GM23338 (cell line): ENCODE results near the gene DET1. TPM values are rescaled to one million over a fixed set of nuclear protein-coding genes. Genes with fewer than 3 reads are reported as not detected.

Experiments
- ATAC-seq: fragments of 200-7000 bp; cut with Tn5 transposase; 3 replicates; pipeline ENCODE4 v1.9.1; 2020
- DNase-seq: peaks from one replicate; pipeline ENCODE4 v3.0.0-alpha.2; 2015; ENCODE audit warnings: low spot score
- H2AFZ ChIP-seq: fragments of 200-600 bp; sonication (generic); 2 replicates; pipeline ENCODE4 v1.8.0; 2016; ENCODE audit warnings: antibody characterized with exemption, mild to moderate bottlenecking, moderate library complexity
- H3F3A ChIP-seq: fragments of 200-600 bp; sonication (generic); replicated peaks from 2 replicates; pipeline ENCODE4 v1.8.0; 2017; ENCODE audit warnings: antibody characterized with exemption, mixed run types, low read depth
- H3K27ac ChIP-seq: fragments of 200-600 bp; sonication (generic); 2 replicates; pipeline ENCODE4 v1.6.1; 2016; ENCODE audit warnings: low read depth
- H3K27me3 ChIP-seq: fragments of 200-600 bp; sonication (generic); 2 replicates; pipeline ENCODE4 v1.8.0; 2016; ENCODE audit warnings: mild to moderate bottlenecking, mixed run types, moderate library complexity; ENCODE audit not compliant: insufficient read depth
- H3K36me3 ChIP-seq: fragments of 200-600 bp; sonication (generic); 2 replicates; pipeline ENCODE4 v1.8.0; 2016; ENCODE audit warnings: mild to moderate bottlenecking; ENCODE audit not compliant: insufficient read depth
- H3K4me1 ChIP-seq: fragments of 200-600 bp; sonication (generic); 2 replicates; pipeline ENCODE4 v1.8.0; 2016; ENCODE audit warnings: mild to moderate bottlenecking, moderate library complexity; ENCODE audit not compliant: insufficient read depth
- H3K4me2 ChIP-seq: fragments of 200-600 bp; sonication (generic); 2 replicates; pipeline ENCODE4 v1.7.1; 2017; ENCODE audit warnings: mixed run types
- H3K4me3 ChIP-seq: fragments of 200-600 bp; sonication (generic); 2 replicates; pipeline ENCODE4 v1.6.1; 2016; ENCODE audit warnings: mixed run types
- H3K79me2 ChIP-seq: fragments of 200-600 bp; sonication (generic); replicated peaks from 2 replicates; pipeline ENCODE4 v1.8.0; 2017; ENCODE audit warnings: mild to moderate bottlenecking; ENCODE audit not compliant: insufficient read depth
- H3K9me2 ChIP-seq: fragments of 200-600 bp; sonication (generic); 2 replicates; pipeline ENCODE4 v1.8.0; 2017; ENCODE audit not compliant: insufficient read depth
- H4K20me1 ChIP-seq: fragments of 200-600 bp; sonication (generic); replicated peaks from 2 replicates; pipeline ENCODE4 v1.8.0; 2017; ENCODE audit warnings: mild to moderate bottlenecking; ENCODE audit not compliant: insufficient read depth
- H3K27ac Mint-ChIP-seq: 2 replicates; pipeline ENCODE4 v1.8.0; 2020; ENCODE audit warnings: inconsistent platforms, mild to moderate bottlenecking, moderate library complexity, mixed read lengths
- H3K27me3 Mint-ChIP-seq: 3 replicates; pipeline ENCODE4 v1.8.0; 2022; ENCODE audit warnings: low read depth, mild to moderate bottlenecking, moderate library complexity, mixed read lengths, inconsistent platforms; ENCODE audit not compliant: insufficient read depth, poor library complexity
- H3K36me3 Mint-ChIP-seq: 3 replicates; pipeline ENCODE4 v1.8.0; 2021; ENCODE audit warnings: low read depth, mild to moderate bottlenecking, inconsistent platforms, moderate library complexity, mixed read lengths
- H3K4me1 Mint-ChIP-seq: 3 replicates; pipeline ENCODE4 v1.8.0; 2020; ENCODE audit warnings: mild to moderate bottlenecking, inconsistent platforms, mixed read lengths
- H3K4me3 Mint-ChIP-seq: 3 replicates; pipeline ENCODE4 v1.8.0; 2021; ENCODE audit warnings: moderate library complexity, mild to moderate bottlenecking, inconsistent platforms, mixed read lengths
- H3K9me3 Mint-ChIP-seq: 3 replicates; pipeline ENCODE4 v1.8.0; 2020; ENCODE audit warnings: moderate library complexity, mild to moderate bottlenecking, inconsistent platforms, mixed read lengths
- CREB1 ChIP-seq: fragments of 250-450 bp; sonication (Bioruptor Pico); IDR thresholded peaks from 2 replicates; pipeline ENCODE4 v1.5.0; 2020; ENCODE audit warnings: low read depth, mild to moderate bottlenecking, moderate library complexity
- EZH2 ChIP-seq: fragments of 200-600 bp; sonication (generic); IDR thresholded peaks from one replicate; pipeline ENCODE4 v1.8.0; 2017; ENCODE audit warnings: antibody characterized with exemption, mild to moderate bottlenecking, low read depth; ENCODE audit not compliant: unreplicated experiment
- EZH2phosphoT487 ChIP-seq: fragments of 200-600 bp; sonication (generic); IDR thresholded peaks from one replicate; pipeline ENCODE4 v1.8.1; 2018; ENCODE audit warnings: antibody characterized with exemption; ENCODE audit not compliant: unreplicated experiment
- JUNB ChIP-seq: IDR thresholded peaks from one replicate; pipeline ENCODE4 v1.6.1; 2016; ENCODE audit warnings: antibody characterized with exemption; ENCODE audit not compliant: unreplicated experiment
- NANOG ChIP-seq: IDR thresholded peaks from 2 replicates; pipeline ENCODE4 v1.6.1; 2016; ENCODE audit warnings: antibody characterized with exemption, borderline replicate concordance
- POLR2AphosphoS5 ChIP-seq: IDR thresholded peaks from 2 replicates; pipeline ENCODE4 v1.6.1; 2016; ENCODE audit warnings: antibody characterized with exemption, low read depth
- STAT1 ChIP-seq: IDR thresholded peaks from one replicate; pipeline ENCODE4 v1.6.1; 2016; ENCODE audit warnings: antibody characterized with exemption; ENCODE audit not compliant: unreplicated experiment
- ZNF114 ChIP-seq: fragments of 250-450 bp; sonication (Bioruptor Pico); IDR thresholded peaks from 2 replicates; pipeline ENCODE4 v1.5.0; 2020; ENCODE audit warnings: mild to moderate bottlenecking, moderate library complexity
- ZNF331 ChIP-seq: fragments of 250-450 bp; sonication (Bioruptor Pico); IDR thresholded peaks from 2 replicates; pipeline ENCODE4 v1.5.0; 2020; ENCODE audit warnings: low read depth, mild to moderate bottlenecking, moderate library complexity
- polyA plus RNA-seq: library from polyadenylated mRNA; unstranded; fragments of >200 nt; fragmentation: Nextera tagmentation; extraction: Ambion mirVana; gene quantifications from 2 replicates; pipeline ENCODE4 v1.2.1, GENCODE V29; 2016
- total RNA-seq: library from RNA; depleted of rRNA; stranded (reverse); fragments of >200 nt; shearing (Covaris generic); gene quantifications from 2 replicates; pipeline ENCODE4 v1.2.3, GENCODE V29; 2014
- TF ChIP-seq, protein P1 (sequence below), 2 experiments: fragments of 200-600 bp in 1 of 2; sonication (generic) in 1 of 2; conservative IDR thresholded peaks; 2 replicates each; pipeline versions ENCODE4 v1.5.1 to v1.6.1; 2016 to 2017; ENCODE audit warnings: antibody characterized with exemption in 2 of 2, low read depth in 2 of 2, mild to moderate bottlenecking in 2 of 2, moderate library complexity in 1 of 2
- TF ChIP-seq, protein P2 (sequence below): fragments of 250-450 bp; sonication (Bioruptor Pico); IDR thresholded peaks from 2 replicates; pipeline ENCODE4 v1.5.0; 2020; ENCODE audit warnings: mild to moderate bottlenecking, moderate library complexity
- TF ChIP-seq, protein P3 (sequence below): IDR thresholded peaks from 2 replicates; pipeline ENCODE4 v1.6.1; 2016; ENCODE audit warnings: antibody characterized with exemption
- TF ChIP-seq, protein P4 (sequence below): IDR thresholded peaks from one replicate; pipeline ENCODE4 v1.6.1; 2018; ENCODE audit warnings: antibody characterized with exemption; ENCODE audit not compliant: unreplicated experiment

DET1 gene
- total and polyA plus RNA-seq, 2 experiments from 2014 or later = 4.2 to 8.6 TPM

DNA sequence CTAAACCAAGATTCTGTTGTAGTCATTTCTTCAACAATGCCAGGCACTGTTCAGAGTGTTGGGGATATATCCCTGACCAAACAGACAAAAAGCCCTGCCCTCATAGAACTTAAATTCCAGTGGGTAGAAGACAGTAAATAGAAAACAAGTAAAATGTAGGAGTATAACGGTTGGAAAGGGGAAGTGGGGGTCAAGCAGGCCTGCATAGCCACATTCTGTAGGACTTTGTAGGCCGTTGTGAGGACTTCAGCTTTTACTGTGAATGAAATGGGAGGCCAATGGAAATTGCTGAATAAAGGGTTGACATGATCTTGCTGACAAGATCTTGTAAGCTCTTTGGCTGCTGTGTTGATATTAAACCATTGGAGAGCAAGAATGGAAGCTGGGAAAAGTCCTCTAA is 77.2 kb downstream of the DET1 start:
- Histone ChIP-seq H3K4me1 (peaks cover 9% of the 10 kb centered on the region; the same call in 1 of the 2 replicates), H4K20me1 (peaks cover 12% of the 10 kb centered on the region; the same call in 1 of the 2 replicates), H3K4me2 (no peak overlapping the region), H3K4me3 (no peak overlapping the region), H3K9me2 (no peaks in the 10 kb centered on the region), H3F3A (no peaks in the 10 kb centered on the region), H3K79me2 (peaks cover 43% of the 10 kb centered on the region), H3K36me3 (peaks cover 13% of the 10 kb centered on the region), H3K27ac (no peak overlapping the region), H2AFZ (no peak overlapping the region), H3K27me3 (no peaks in the 10 kb centered on the region)
- Mint-ChIP-seq H3K4me3 (no peak overlapping the region), H3K4me1 (peaks cover 14% of the 10 kb centered on the region; the same call in 2 of the 3 replicates), H3K36me3 (peaks cover 23% of the 10 kb centered on the region), H3K9me3 (no peaks in the 10 kb centered on the region; the same call in 2 of the 3 replicates), H3K27ac (no peak overlapping the region), H3K27me3 (peaks cover 8% of the 10 kb centered on the region)
- ATAC-seq (no peak), DNase-seq (no peak)
- no peak for TF ChIP-seq POLR2AphosphoS5
- TF ChIP-seq ZNF114 (CRISPR knock-in tag) = no peak
- no peak for TF ChIP-seq EZH2
- TF ChIP-seq, protein P1, sequence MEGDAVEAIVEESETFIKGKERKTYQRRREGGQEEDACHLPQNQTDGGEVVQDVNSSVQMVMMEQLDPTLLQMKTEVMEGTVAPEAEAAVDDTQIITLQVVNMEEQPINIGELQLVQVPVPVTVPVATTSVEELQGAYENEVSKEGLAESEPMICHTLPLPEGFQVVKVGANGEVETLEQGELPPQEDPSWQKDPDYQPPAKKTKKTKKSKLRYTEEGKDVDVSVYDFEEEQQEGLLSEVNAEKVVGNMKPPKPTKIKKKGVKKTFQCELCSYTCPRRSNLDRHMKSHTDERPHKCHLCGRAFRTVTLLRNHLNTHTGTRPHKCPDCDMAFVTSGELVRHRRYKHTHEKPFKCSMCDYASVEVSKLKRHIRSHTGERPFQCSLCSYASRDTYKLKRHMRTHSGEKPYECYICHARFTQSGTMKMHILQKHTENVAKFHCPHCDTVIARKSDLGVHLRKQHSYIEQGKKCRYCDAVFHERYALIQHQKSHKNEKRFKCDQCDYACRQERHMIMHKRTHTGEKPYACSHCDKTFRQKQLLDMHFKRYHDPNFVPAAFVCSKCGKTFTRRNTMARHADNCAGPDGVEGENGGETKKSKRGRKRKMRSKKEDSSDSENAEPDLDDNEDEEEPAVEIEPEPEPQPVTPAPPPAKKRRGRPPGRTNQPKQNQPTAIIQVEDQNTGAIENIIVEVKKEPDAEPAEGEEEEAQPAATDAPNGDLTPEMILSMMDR (conservative IDR thresholded peaks at IDR 0.05; ENCODE audit: low read depth in 2 of 2) = no peak
- TF ChIP-seq, protein P2, sequence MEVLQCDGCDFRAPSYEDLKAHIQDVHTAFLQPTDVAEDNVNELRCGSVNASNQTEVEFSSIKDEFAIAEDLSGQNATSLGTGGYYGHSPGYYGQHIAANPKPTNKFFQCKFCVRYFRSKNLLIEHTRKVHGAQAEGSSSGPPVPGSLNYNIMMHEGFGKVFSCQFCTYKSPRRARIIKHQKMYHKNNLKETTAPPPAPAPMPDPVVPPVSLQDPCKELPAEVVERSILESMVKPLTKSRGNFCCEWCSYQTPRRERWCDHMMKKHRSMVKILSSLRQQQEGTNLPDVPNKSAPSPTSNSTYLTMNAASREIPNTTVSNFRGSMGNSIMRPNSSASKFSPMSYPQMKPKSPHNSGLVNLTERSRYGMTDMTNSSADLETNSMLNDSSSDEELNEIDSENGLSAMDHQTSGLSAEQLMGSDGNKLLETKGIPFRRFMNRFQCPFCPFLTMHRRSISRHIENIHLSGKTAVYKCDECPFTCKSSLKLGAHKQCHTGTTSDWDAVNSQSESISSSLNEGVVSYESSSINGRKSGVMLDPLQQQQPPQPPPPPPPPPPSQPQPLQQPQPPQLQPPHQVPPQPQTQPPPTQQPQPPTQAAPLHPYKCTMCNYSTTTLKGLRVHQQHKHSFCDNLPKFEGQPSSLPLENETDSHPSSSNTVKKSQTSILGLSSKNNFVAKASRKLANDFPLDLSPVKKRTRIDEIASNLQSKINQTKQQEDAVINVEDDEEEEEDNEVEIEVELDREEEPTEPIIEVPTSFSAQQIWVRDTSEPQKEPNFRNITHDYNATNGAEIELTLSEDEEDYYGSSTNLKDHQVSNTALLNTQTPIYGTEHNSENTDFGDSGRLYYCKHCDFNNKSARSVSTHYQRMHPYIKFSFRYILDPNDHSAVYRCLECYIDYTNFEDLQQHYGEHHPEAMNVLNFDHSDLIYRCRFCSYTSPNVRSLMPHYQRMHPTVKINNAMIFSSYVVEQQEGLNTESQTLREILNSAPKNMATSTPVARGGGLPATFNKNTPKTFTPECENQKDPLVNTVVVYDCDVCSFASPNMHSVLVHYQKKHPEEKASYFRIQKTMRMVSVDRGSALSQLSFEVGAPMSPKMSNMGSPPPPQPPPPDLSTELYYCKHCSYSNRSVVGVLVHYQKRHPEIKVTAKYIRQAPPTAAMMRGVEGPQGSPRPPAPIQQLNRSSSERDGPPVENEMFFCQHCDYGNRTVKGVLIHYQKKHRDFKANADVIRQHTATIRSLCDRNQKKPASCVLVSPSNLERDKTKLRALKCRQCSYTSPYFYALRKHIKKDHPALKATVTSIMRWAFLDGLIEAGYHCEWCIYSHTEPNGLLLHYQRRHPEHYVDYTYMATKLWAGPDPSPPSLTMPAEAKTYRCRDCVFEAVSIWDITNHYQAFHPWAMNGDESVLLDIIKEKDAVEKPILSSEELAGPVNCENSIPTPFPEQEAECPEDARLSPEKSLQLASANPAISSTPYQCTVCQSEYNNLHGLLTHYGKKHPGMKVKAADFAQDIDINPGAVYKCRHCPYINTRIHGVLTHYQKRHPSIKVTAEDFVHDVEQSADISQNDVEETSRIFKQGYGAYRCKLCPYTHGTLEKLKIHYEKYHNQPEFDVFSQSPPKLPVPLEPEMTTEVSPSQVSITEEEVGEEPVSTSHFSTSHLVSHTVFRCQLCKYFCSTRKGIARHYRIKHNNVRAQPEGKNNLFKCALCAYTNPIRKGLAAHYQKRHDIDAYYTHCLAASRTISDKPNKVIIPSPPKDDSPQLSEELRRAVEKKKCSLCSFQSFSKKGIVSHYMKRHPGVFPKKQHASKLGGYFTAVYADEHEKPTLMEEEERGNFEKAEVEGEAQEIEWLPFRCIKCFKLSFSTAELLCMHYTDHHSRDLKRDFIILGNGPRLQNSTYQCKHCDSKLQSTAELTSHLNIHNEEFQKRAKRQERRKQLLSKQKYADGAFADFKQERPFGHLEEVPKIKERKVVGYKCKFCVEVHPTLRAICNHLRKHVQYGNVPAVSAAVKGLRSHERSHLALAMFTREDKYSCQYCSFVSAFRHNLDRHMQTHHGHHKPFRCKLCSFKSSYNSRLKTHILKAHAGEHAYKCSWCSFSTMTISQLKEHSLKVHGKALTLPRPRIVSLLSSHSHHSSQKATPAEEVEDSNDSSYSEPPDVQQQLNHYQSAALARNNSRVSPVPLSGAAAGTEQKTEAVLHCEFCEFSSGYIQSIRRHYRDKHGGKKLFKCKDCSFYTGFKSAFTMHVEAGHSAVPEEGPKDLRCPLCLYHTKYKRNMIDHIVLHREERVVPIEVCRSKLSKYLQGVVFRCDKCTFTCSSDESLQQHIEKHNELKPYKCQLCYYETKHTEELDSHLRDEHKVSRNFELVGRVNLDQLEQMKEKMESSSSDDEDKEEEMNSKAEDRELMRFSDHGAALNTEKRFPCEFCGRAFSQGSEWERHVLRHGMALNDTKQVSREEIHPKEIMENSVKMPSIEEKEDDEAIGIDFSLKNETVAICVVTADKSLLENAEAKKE (CRISPR knock-in tag) = no peak
- TF ChIP-seq, protein P3, sequence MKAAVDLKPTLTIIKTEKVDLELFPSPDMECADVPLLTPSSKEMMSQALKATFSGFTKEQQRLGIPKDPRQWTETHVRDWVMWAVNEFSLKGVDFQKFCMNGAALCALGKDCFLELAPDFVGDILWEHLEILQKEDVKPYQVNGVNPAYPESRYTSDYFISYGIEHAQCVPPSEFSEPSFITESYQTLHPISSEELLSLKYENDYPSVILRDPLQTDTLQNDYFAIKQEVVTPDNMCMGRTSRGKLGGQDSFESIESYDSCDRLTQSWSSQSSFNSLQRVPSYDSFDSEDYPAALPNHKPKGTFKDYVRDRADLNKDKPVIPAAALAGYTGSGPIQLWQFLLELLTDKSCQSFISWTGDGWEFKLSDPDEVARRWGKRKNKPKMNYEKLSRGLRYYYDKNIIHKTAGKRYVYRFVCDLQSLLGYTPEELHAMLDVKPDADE = no peak
- TF ChIP-seq ZNF331 = no peak
- TF ChIP-seq, protein P4, sequence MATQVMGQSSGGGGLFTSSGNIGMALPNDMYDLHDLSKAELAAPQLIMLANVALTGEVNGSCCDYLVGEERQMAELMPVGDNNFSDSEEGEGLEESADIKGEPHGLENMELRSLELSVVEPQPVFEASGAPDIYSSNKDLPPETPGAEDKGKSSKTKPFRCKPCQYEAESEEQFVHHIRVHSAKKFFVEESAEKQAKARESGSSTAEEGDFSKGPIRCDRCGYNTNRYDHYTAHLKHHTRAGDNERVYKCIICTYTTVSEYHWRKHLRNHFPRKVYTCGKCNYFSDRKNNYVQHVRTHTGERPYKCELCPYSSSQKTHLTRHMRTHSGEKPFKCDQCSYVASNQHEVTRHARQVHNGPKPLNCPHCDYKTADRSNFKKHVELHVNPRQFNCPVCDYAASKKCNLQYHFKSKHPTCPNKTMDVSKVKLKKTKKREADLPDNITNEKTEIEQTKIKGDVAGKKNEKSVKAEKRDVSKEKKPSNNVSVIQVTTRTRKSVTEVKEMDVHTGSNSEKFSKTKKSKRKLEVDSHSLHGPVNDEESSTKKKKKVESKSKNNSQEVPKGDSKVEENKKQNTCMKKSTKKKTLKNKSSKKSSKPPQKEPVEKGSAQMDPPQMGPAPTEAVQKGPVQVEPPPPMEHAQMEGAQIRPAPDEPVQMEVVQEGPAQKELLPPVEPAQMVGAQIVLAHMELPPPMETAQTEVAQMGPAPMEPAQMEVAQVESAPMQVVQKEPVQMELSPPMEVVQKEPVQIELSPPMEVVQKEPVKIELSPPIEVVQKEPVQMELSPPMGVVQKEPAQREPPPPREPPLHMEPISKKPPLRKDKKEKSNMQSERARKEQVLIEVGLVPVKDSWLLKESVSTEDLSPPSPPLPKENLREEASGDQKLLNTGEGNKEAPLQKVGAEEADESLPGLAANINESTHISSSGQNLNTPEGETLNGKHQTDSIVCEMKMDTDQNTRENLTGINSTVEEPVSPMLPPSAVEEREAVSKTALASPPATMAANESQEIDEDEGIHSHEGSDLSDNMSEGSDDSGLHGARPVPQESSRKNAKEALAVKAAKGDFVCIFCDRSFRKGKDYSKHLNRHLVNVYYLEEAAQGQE = no peak
- TF ChIP-seq CREB1 (CRISPR knock-in tag) = no peak
- TF ChIP-seq NANOG = no peak
- no peak for TF ChIP-seq EZH2phosphoT487
- TF ChIP-seq JUNB = no peak
- TF ChIP-seq STAT1 = no peak
